HG02642 (cell line): ENCODE measurements around the gene RNF212B.
A peak's percentile ranks its signal among the peaks of the same experiment; 100 is the strongest.

ENCODE experiments used
- ATAC-seq: cut with Tn5 transposase; IDR thresholded peaks from one replicate; pipeline ENCODE4 v1.9.1; 2021; ENCODE audit warnings: mild to moderate bottlenecking; ENCODE audit not compliant: unreplicated experiment, poor library complexity

RNF212B gene

DNA sequence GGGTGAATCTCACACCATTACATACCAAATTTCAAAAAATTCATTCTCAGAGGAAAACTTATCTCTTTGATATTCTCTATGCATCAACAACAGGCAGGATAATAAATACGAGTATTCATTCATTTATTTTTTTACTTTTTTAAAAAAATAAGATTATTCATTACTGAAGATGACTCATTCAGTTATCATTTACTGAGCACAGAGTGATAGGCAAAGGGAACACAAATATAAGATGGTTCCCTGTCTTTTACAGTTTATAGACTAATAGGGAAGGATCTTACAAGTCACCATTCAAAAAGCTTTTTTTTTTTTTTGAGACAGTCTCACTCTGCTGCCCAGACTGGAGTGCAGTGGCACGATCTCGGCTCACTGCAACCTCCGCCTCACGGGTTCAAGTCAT, 78.6 kb downstream of the RNF212B start:
- no peak for ATAC-seq

- no peak for ATAC-seq
These were observed 82.2 kb downstream of the RNF212B start for GRCh38 chr14:23319746-23320583.

DNA sequence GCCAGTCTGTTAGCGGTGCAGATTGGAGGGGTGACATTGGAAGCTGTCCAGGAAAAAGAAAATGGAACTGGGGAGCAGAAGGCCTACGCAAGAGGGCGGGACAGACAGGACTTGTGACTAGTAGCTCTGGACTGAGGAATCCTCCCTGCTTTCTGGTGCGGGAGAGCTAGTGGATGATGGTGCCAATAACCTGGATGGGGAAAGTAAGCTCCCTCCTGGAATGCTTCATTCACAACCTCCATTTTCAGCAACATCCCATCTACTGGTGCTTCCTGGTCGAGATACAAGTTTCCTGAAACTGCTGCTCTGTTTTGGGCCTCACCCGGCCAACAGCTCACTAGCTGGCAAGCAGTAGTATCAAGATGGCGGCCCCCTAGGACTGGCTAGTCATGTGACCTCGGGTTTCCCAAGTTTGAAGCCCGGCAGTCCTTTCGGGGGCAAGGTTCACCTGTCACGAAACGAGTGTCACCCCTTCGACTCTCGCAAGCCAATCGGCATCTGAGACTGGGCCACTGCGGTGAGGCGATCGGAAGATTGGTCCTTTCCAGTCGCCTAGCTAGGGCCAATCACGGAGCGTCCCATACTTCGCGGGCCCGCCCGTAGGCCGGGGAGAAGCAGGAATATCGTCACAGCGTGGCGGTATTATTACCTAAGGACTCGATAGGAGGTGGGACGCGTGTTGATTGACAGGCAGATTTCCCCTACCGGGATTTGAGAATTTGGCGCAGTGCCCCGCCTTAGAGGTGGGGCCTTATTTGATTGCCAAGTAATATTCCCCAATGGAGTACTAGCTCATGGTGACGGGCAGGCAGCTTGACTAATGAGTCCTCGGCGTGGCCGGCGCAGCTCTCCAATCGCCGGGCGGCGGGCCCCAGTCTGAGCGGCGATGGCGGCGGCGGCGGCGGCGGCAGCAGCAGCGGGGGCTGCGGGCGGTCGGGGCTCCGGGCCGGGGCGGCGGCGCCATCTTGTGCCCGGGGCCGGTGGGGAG, 83.1 kb downstream of the RNF212B start, which contains the start of gene PABPN1:
TSS of gene PABPN1 (plus strand) at position 874 of the 988 bp plus-strand sequence. CDS start at position 887, 13 bp downstream.
- peak; percentile 90 for ATAC-seq

DNA sequence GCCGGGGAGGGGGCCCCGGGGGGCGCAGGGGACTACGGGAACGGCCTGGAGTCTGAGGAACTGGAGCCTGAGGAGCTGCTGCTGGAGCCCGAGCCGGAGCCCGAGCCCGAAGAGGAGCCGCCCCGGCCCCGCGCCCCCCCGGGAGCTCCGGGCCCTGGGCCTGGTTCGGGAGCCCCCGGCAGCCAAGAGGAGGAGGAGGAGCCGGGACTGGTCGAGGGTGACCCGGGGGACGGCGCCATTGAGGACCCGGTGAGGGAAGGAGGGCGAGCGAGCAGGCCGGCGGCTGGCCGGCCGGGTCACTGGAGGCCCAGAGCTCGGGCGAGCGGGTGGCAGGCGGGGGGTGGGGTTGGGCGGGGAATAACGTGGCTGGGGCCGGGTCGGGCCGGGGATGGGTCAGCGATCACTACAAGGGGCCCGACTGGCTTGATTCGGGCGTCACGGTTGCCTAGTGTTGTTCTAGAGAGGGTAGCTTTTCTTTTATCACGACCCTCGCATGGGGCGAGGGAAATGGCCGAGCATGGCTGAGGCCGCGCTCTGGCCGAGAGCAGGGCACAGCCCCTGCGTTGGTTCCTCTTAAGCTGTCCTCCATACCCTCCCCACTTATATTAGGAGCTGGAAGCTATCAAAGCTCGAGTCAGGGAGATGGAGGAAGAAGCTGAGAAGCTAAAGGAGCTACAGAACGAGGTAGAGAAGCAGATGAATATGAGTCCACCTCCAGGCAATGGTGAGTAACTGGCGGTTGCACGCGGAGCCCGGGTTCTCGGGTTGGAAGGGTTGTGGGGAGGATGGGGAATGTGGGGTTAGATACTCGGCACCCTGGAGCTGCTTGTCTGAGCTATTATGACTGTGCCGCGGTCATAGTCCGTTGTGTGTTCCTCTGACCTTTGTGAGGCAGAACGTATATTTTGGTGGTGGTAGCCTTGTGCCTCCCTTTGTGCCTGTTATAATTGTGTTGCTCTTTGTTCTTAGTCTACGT, 84.1 kb downstream of the RNF212B start:
- peak; percentile 15 for ATAC-seq
